GM18526 (cell line): ENCODE results near the gene FIG4.

Experiments used
- POLR2A ChIP-seq: IDR thresholded peaks from 3 replicates; pipeline ENCODE4 v1.6.1; 2011; ENCODE audit not compliant: insufficient read length; ENCODE audit errors: extremely low read depth

FIG4 gene

DNA sequence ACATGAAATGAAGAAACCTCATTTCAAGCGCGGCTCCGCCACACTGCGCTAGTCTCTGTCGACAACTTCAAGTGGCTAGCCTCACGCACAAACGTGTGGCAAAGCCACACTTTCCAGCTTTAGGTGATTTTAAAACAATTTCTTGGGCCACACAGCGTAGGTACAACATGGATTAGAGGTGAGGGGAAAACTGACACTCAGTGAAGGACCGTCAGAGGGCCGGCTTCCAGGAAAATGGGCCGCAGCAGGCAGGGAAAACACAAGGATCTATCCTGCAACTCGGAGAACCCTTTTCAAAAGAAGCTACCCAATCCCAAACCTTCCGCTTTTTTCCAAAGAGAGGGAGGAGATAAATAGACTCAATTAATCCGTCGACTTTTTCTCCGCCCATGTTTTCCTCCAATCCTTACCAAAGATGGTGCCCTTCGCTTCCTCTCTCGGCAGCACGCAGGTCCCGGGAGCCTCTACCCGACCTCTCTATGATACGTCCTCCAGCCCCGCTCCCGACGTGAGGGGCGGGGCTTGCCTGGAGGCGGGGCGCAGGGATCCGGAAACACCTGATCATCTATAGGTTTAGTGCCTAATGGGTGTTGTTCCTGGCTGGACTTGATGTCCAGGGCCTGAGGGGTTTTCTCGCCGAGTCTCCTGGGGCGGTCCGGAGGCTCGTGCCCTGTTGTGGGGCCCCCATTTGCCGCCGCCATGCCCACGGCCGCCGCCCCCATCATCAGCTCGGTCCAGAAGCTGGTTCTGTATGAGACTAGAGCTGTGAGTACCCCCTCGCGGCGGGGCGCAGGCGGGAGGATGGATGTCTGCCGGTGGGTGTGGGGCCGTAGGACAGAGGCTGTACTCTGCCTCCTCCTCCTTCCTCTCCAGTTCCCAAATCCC, at the start of gene FIG4, which contains the start of gene AK9:
Gene FIG4 (plus strand): TSS at position 560 of the 885 bp plus-strand sequence. CDS start 140 bp downstream, at position 700.
Gene AK9 (minus strand): TSS at position 466 of the 885 bp plus-strand sequence. CDS start 15,457 bp downstream, outside the sequence.
- peak; percentile 62 for TF ChIP-seq POLR2A

DNA sequence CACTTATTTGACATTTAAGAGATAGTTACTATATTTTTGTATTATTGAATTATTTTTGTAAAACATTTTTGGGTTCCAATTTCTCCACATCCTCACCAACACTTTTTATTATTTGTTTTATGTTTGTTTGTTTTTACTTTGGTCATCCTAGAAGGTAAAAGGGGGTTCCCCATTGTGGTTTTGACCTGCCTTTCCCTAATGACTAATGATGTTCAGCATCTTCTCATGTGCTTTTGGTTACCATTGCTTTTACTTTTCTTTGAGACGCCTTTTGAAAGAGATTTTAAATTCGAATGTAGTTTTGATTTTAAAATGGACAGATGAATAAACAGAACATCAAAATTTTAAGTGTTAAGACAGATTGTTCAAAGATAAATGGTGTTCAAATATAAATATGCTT, 47.0 kb upstream of the FIG4 start:
- TF ChIP-seq POLR2A = no peak

DNA sequence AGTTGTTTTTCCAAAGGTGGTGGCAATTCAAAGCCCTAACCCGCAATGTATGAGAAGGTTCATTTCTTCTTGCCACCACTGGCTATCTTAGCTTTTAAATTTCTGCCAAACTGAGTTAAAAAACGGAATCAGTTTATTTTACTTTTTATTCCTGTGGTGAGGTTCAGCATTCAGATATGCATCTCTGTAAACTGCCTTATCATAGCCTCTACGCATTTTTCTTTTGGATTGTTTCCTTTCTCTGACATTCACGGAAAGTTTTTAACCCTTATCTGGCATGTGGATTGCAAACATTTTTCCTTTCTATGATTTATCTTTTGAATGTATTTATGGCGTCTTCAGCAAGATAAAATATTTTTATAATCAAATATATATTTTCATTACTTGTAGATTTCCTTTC, 37.8 kb upstream of the FIG4 start:
- TF ChIP-seq POLR2A = no peak

DNA sequence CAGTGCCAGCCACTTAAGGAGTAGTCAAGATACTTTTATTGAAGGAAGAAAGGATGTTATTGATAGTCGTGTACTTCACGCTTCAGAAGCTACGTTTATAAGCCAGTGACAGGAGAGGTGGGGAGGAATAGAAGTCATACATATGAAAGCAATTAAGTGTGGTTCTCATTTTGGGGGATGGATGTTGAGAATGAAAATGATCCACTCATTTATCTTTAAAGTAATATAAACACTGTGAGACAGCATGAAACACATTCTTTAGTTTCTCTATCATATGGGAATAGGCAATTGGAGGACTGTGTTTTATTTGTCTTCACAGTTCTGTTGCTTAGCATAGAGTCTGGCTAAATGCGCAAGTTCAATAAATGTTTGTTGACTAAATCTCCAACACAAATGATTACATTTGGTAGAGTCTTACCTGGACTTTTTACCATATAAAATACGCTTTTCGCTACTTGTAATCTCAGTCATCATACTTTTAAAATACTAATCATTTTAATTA, 35.3 kb upstream of the FIG4 start:
- TF ChIP-seq POLR2A = no peak

DNA sequence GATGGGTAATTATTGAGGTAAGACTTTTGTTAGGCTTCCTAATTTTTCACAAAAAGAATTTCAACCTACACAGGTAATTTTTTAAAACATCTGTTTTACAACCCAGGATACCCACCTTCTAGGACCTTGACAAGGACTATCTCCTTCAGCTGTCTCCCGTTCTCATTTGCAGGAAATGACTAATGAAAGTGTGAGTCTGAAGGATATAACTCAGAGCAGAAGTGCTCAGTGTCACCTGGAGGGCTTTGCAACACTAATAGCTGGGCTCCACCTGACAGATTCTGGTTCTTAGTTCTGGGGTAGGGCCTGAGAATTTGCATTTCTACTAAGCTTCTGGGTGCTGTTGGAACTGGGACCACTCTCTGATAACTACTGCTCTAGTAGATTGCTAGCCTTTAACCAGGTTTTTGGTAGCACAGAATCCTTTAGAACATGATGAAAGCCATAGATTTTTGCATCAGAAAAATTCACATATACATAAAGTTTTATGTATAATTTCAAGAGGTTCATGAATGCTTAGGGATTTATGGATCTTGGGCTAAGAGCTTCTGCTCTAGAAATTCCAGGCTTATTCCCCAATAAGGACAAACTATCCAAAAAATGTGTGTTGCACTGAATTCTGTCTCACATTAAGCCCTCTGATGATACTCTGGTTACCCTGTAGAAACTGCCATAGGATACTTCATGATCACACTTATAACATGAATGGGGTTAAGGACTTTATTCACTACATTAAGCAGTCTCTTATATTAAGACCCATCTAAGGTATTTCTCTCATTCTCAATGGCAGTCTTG, 30.4 kb upstream of the FIG4 start:
- no peak for TF ChIP-seq POLR2A

DNA sequence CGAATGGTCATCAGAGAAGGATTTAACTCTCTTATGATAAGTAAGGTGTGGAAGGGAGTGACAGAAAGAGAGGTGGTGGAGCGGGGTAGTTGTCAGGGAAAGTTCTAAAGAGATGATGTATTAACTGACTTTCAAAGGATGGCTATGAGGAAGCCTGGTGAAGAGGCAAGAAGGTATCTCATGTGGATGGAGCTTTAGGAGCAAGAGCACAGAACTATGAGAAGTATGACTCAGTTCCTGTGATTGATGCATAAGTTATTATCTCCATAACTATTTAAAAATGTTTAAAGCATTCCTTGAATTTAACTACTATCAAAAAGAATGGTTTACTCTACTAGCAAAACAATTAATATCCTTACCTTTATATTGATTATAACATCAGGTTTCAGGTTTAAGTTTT, 28.9 kb upstream of the FIG4 start:
- TF ChIP-seq POLR2A = no peak

DNA sequence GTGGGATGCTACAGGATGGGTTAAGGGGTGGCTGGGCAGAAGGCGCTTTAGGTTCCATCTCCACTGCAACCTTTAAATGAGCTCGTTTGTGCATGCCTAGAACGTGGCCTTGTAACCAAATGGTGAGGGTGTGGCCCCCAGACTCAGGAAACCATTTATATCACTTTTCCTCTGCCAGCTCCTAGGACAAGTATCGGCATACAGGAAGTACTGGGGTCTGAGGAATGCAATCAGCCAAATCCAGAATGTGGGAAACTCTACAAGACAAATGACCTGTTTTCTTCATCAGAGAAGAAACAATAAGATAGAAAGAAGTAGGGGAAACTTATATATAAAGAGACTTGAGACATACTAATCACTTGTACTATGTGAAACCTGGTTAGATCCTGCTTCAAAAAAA, 21.3 kb upstream of the FIG4 start:
- TF ChIP-seq POLR2A = no peak

DNA sequence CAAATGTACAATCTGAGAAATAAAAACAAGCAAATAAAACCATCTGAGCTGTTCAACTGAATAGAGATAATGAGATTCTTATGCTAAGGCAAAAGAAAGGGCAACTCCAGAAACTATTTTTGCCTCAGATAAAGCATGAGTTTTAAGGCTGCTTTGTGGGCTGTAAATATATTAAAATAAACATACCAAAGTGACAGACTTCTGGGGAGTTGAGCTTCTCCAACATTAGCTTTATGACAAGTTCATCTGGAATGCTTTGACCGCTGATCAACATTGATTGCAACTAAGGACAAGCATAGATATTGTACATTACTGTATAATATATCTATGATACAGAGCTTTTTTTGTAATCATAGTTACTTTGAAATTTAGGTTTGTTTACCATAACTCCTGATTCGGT, 19.4 kb upstream of the FIG4 start:
- no peak for TF ChIP-seq POLR2A

DNA sequence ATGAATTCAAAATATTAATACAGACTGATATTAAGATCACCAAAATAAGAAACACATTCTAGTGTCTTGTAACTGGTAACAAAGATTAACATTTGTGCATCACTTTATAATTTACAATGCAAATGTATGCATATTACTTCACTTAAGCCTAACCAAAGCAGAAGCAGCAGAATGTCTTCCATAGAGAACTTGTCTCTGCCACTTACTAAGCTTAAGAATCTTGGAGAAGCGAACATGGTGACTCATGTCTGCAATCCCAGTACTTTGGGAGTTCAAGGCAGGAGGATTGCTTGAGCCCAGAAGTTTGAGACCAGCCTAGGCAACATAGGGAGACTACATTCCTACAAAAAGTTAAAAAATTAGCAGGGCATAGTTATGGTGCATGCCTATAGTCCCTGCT, 18.9 kb upstream of the FIG4 start:
- no peak for TF ChIP-seq POLR2A

DNA sequence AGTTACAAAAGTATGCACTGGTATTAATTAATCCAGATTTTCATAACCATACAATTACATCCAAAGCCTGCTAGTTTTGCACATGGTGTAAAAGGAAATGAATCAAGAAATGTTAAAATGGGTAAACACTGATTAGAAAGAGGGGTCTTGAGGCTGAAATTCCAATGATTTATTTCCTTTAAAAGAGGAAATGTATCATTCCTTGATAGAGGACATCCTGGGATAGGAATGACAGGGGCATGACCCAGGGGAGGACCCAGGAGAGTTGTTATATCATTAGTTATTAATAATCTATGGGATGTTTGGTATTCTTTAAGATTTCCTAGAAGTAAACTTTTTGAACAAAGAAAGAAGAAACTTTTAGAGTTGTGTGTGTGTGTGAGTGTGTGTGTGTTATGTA, 18.3 kb upstream of the FIG4 start:
- TF ChIP-seq POLR2A = no peak

DNA sequence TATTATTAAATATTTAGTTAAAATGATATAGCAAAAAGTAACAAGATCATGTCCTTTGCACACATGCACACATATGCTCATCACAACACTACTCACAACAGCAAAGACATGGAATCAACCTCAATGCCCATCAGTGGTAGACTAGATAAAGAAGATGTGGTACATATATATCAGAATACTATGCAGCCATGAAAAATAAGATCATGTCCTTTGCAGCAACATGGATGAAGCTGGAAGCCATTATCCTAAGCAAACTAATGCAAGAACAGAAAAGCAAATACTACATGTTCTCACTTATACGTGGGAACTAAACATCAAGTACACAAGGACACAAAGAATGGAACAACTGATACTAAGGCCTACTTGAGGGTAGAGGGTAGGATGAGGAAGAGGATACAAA, 14.4 kb upstream of the FIG4 start:
- no peak for TF ChIP-seq POLR2A

DNA sequence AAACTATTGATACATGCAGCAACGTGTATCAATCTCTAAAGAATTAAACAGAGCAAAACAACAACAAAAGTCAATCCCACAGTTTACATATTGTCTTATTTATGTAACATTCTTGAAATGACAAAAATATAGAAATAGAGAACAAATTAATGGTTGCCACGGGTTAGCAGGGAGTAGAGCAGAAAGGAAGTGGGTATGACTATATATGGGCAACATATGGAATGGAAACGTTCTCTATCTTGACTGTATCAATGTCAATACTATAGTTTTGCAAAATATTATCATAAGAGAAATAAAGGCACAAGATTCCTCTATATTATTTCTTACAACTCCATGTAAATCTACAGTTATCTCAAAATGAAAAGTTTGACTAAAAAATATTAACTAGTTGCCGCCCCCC, 12.9 kb upstream of the FIG4 start:
- no peak for TF ChIP-seq POLR2A

DNA sequence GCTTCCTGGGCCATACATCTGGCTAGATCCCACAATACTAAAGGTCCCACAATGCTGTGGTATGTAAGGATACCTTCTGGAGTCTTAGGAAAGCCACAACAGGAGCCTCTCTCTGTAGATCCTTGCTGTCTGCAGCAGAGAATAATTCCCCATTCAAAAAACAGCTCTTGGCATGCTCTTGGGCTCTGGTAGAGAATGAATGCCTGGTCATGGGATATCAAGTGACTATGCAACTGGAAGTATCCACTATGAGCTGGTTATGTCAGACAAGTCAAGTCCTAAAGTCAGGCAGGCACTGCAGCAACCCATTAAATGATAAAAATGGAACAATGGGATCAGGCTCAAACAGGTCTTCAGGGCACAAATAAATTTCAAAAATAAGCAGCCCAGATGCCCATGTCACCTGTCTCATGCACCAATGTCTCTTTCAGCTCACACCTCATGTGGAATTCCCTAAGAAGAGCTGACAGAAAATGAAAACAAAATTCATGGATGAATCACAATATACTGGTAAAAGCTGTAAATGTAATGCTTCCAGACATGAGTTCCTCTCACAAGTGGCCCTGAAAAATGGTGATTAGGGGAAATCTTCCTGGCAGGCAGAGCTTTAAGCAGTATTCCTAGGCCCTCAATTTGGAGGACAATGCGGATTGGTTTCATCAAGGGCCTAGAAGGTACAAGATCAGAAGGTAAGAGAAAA, 4.4 kb upstream of the FIG4 start:
- TF ChIP-seq POLR2A = no peak

DNA sequence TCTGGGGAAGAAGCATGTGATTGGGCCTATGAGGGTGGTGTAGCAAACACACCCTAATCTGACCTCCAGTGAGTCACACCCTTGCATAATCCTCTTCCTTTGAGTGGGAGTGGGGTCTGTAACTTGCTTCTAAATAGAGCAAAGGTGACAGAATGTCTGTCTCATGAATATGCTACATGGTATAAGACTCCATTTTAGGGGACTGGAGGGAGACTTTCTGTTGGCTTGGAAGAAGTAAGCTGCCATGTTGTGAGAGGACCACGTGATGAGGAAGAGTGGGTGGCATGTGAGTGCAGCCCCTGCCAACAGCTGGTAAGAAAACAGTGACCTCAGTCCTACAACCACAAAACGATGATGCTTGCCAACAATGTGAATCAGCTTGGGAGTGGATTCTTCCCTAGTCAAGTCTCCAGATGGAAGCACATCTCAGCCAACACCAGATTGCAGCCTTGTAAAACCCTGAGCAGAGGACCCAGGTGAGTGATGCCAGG, 3.8 kb upstream of the FIG4 start:
- no peak for TF ChIP-seq POLR2A

DNA sequence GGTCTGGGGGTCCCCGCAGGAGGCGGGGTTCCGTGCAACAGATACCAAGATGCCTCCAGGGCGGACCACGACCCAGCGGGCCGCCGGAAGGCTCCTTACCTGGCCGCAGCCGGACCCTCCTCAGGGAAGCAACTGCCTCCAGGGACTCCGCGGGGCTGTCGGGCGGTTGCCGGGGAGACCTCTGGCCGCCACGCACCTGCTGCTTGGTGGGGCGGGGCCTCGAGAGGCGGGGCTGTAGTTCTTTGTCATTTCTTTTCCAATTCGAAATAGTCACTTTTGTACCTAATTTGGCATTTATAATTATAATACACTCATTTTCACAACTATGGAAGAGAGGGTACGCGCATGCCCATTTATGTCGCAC, 741 bp upstream of the FIG4 start:
- TF ChIP-seq POLR2A = no peak
